K562 (cell line): Measurements from ENCODE around the gene SMC5. TPM values are rescaled to one million over a fixed set of nuclear protein-coding genes. Genes with fewer than 3 reads are reported as not detected.
A peak's percentile ranks its signal among the peaks of the same experiment; 100 is the strongest.

Experiments used
- ATAC-seq: fragments of 200-7000 bp; cut with Tn5 transposase; 3 replicates; pipeline ENCODE4 v1.9.1; 2020; ENCODE audit warnings: moderate library complexity
- BruUV-seq: library from RNA; stranded (reverse); fragments of 400-500 nt; replicated peaks from 2 replicates; lab custom pipeline; 2021; lab: Mats Ljungman, UMichigan
- CTCF ChIA-PET: fragments of 300-600 bp; formaldehyde crosslinking; extraction: SDS; loops from one replicate; lab custom pipeline; 2021; ENCODE audit warnings: low intra/inter-chr PET ratio; lab: Yijun Ruan, JAX
- POLR2A ChIA-PET: fragments of 300-600, 350-650 bp; sonication (Branson Sonifier 250); formaldehyde crosslinking; extraction: SDS; loops from one replicate; lab custom pipeline; 2021; ENCODE audit warnings: antibody characterized with exemption, inconsistent platforms; lab: Yijun Ruan, JAX
- DNase-seq, 4 experiments: peaks; one replicate each; pipeline versions ENCODE4 v3.0.0 to v3.0.0-alpha.2; 2011 to 2018; ENCODE audit warnings: low spot score in 3 of 4, mixed read lengths in 3 of 4; ENCODE audit errors: extremely low read depth in 1 of 4
- FAIRE-seq: peaks from 2 replicates; lab custom pipeline; 2011; peaks lifted over from hg19 to GRCh38; lab: Jason Lieb, UNC
- H2AFZ ChIP-seq: 2 replicates; pipeline ENCODE4 v1.6.0; 2011; ENCODE audit warnings: low read depth, low read length, control low read depth, inconsistent platforms
- H3K27ac ChIP-seq: fragments of 200-600 bp; 3 replicates; pipeline ENCODE4 v1.8.0; 2011; ENCODE audit warnings: low read depth, mild to moderate bottlenecking, control low read depth, inconsistent platforms, low read length, moderate library complexity, mixed read lengths; ENCODE audit errors: extremely low read depth
- H3K27me3 ChIP-seq, 2 experiments: fragments of 300-600 bp in 1 of 2; 2 replicates in 1 of 2; 3 replicates in 1 of 2; pipeline versions ENCODE4 v1.6.0 to v1.8.0; 2011; ENCODE audit warnings: inconsistent platforms in 2 of 2, low read length in 2 of 2, mild to moderate bottlenecking in 1 of 2, mixed read lengths in 1 of 2, moderate library complexity in 1 of 2; ENCODE audit not compliant: control insufficient read depth in 2 of 2, insufficient read depth in 2 of 2
- H3K36me3 ChIP-seq: fragments of 300-600 bp; 3 replicates; pipeline ENCODE4 v1.8.0; 2011; ENCODE audit warnings: mild to moderate bottlenecking, low read length, inconsistent platforms; ENCODE audit not compliant: control insufficient read depth, insufficient read depth
- H3K4me1 ChIP-seq, 2 experiments: fragments of 200-600 bp in 1 of 2; replicated peaks in 1 of 2; 2 replicates in 1 of 2; 3 replicates in 1 of 2; pipeline versions ENCODE4 v1.5.1 to v1.8.0; 2011; ENCODE audit warnings: inconsistent platforms in 2 of 2, low read length in 2 of 2, mild to moderate bottlenecking in 1 of 2, mixed read lengths in 1 of 2, moderate library complexity in 1 of 2; ENCODE audit not compliant: control insufficient read depth in 2 of 2, insufficient read depth in 2 of 2
- H3K4me2 ChIP-seq: 2 replicates; pipeline ENCODE4 v1.6.1; 2011; ENCODE audit warnings: low read length, control low read depth, inconsistent platforms, mixed read lengths; ENCODE audit not compliant: insufficient read depth
- H3K4me3 ChIP-seq: fragments of 200-600 bp; sonication (generic), shearing (Covaris generic); 2 replicates; pipeline ENCODE4 v1.5.1; 2016; ENCODE audit warnings: control low read depth, inconsistent platforms
- H3K79me2 ChIP-seq: fragments of 200-600 bp; 3 replicates; pipeline ENCODE4 v1.8.0; 2011; ENCODE audit warnings: low read length, inconsistent platforms; ENCODE audit not compliant: control insufficient read depth, insufficient read depth
- H3K9ac ChIP-seq, 2 experiments: 2 replicates each; pipeline versions ENCODE4 v1.6.0 to v1.6.1; 2011; ENCODE audit warnings: low read depth in 2 of 2, low read length in 2 of 2, control low read depth in 1 of 2, inconsistent platforms in 1 of 2, mild to moderate bottlenecking in 1 of 2, mixed read lengths in 1 of 2; ENCODE audit not compliant: insufficient read depth in 1 of 2
- H3K9me1 ChIP-seq: one replicate; pipeline ENCODE4 v1.6.0; 2011; ENCODE audit warnings: inconsistent platforms, mild to moderate bottlenecking, low read length, moderate library complexity; ENCODE audit not compliant: control insufficient read depth, insufficient read depth
- H3K9me3 ChIP-seq: replicated peaks from 2 replicates; pipeline ENCODE4 v1.5.1; 2011; ENCODE audit warnings: low read depth, low read length, inconsistent platforms; ENCODE audit not compliant: control insufficient read depth, insufficient read depth
- H4K20me1 ChIP-seq: replicated peaks from 2 replicates; pipeline ENCODE4 v1.6.1; 2011; ENCODE audit warnings: low read length, inconsistent platforms, mixed read lengths; ENCODE audit not compliant: control insufficient read depth, insufficient read depth
- ARID1B ChIP-seq: fragments of 450-650 bp; IDR thresholded peaks from 2 replicates; pipeline ENCODE4 v1.6.1; 2016; ENCODE audit warnings: antibody characterized with exemption, mild to moderate bottlenecking, inconsistent platforms
- BCOR ChIP-seq: fragments of 450-650 bp; IDR thresholded peaks from 2 replicates; pipeline ENCODE4 v1.6.1; 2016
- BRD9 ChIP-seq: fragments of 450-650 bp; IDR thresholded peaks from 2 replicates; pipeline ENCODE4 v1.6.1; 2018; ENCODE audit warnings: low read depth; ENCODE audit not compliant: partially characterized antibody
- ESRRB ChIP-seq: fragments of 250-450 bp; sonication (Bioruptor Pico); IDR thresholded peaks from 2 replicates; pipeline ENCODE4 v1.5.0; 2020; ENCODE audit warnings: mild to moderate bottlenecking, moderate library complexity, borderline replicate concordance
- ETV5 ChIP-seq: sonication (generic); formaldehyde crosslinking; IDR thresholded peaks from 2 replicates; pipeline ENCODE4 v1.4.0; 2020; ENCODE audit warnings: low read depth, mild to moderate bottlenecking, missing genetic modification reagents
- HOXB6 ChIP-seq: fragments of 250-450 bp; sonication (Bioruptor Pico); IDR thresholded peaks from 2 replicates; pipeline ENCODE4 v1.5.1; 2022; ENCODE audit warnings: mild to moderate bottlenecking, borderline replicate concordance
- NBN ChIP-seq: fragments of 450-650 bp; IDR thresholded peaks from 2 replicates; pipeline ENCODE4 v1.6.1; 2016; ENCODE audit warnings: low read depth, mild to moderate bottlenecking
- NCOR1 ChIP-seq: fragments of 450-650 bp; IDR thresholded peaks from 2 replicates; pipeline ENCODE4 v1.6.1; 2016; ENCODE audit warnings: mild to moderate bottlenecking, moderate library complexity
- NFRKB ChIP-seq: fragments of 450-650 bp; IDR thresholded peaks from 2 replicates; pipeline ENCODE4 v1.6.1; 2016; ENCODE audit warnings: low read depth
- NKRF ChIP-seq: fragments of 450-650 bp; IDR thresholded peaks from 2 replicates; pipeline ENCODE4 v1.6.1; 2016; ENCODE audit warnings: borderline replicate concordance
- NUFIP1 ChIP-seq: fragments of 450-650 bp; IDR thresholded peaks from 2 replicates; pipeline ENCODE4 v1.6.1; 2018; ENCODE audit not compliant: partially characterized antibody
- RFX1 ChIP-seq: fragments of 450-650 bp; IDR thresholded peaks from 2 replicates; pipeline ENCODE4 v1.6.1; 2016; ENCODE audit warnings: mild to moderate bottlenecking, moderate library complexity
- YBX1 ChIP-seq: fragments of 450-650 bp; IDR thresholded peaks from 2 replicates; pipeline ENCODE4 v1.7.1; 2016; ENCODE audit warnings: mild to moderate bottlenecking
- ZNF143 ChIP-seq: sonication (generic); formaldehyde crosslinking; IDR thresholded peaks from 2 replicates; pipeline ENCODE4 v1.9.0; 2022; ENCODE audit warnings: mild to moderate bottlenecking, missing genetic modification reagents
- ZNF224 ChIP-seq: sonication (generic); formaldehyde crosslinking; IDR thresholded peaks from 2 replicates; pipeline ENCODE4 v1.8.0; 2022; ENCODE audit warnings: mild to moderate bottlenecking, missing genetic modification reagents
- ZNF507 ChIP-seq: conservative IDR thresholded peaks from 2 replicates; pipeline ENCODE4 v1.6.1; 2017; ENCODE audit warnings: missing genetic modification characterization, missing compliant biosample characterization
- WGBS: fragments of 100-300 bp; shearing (Covaris generic); methylation state at CpG from one replicate; pipeline ENCODE4 v1.1.6; 2016; ENCODE audit warnings: low coverage, mixed read lengths; ENCODE audit not compliant: insufficient coverage; ENCODE audit errors: missing lambda C conversion rate; 5-methylcytosine and 5-hydroxymethylcytosine counted together
- in situ Hi-C: fragments of 300-500 bp; cut with MboI; formaldehyde crosslinking; loops from 4 replicates; pipeline ENCODE4 v1.15.0; 2018; ENCODE audit warnings: inconsistent platforms, mixed read lengths
- intact Hi-C: fragments of 100-400 bp; cut with micrococcal nuclease; formaldehyde crosslinking; loops from 2 replicates; pipeline ENCODE4 v1.14.2; 2022
- polyA plus RNA-seq, 8 experiments: library from polyadenylated mRNA; depleted of rRNA in 4 of 8; stranded (reverse) in 5 of 8; unstranded in 3 of 8; fragments of >200 nt; fragmentation: Nextera tagmentation in 2 of 8; fragmentation: Illumina TruSeq in 1 of 8; extraction: Ambion mirVana in 2 of 8; extraction: Trizol in 1 of 8; gene quantifications; 2 replicates each; pipeline versions ENCODE4 v1.2.1 to v1.2.3, GENCODE V29; 2011 to 2014; ENCODE audit warnings: inconsistent platforms in 1 of 8, missing spikeins in 1 of 8
- total RNA-seq, 7 experiments: library from RNA; depleted of rRNA in 6 of 7; stranded (reverse); fragments of >200 nt in 6 of 7; fragmentation: Illumina TruSeq in 2 of 7; extraction: Trizol in 2 of 7; gene quantifications; 2 replicates each; pipeline versions ENCODE4 v1.2.1 to v1.2.3, GENCODE V29; 2011 to 2021; ENCODE audit warnings: low replicate concordance in 1 of 7
- TF ChIP-seq, protein P1 (sequence below): sonication (generic); formaldehyde crosslinking; IDR thresholded peaks from 2 replicates; pipeline ENCODE4 v1.8.0; 2022; ENCODE audit warnings: mild to moderate bottlenecking, missing genetic modification reagents

Gene SMC5
- total and polyA plus RNA-seq, 9 of the 15 experiments (the other 6 are each of a cell fraction or from before 2014, with no cell fraction given), result 3.5 to 43.2 (median 21.4) TPM

- ATAC-seq (no peak), FAIRE-seq (no peak), DNase-seq (no peak)
- intact Hi-C loops, result no loop called here
- Histone ChIP-seq H3K36me3 (peaks cover 20% of the 10 kb centered on the region; the same call in 1 of the 3 replicates), H3K27ac (no peak overlapping the region), H3K27me3 (no peaks in the 10 kb centered on the region), H3K79me2 (peaks cover 17% of the 10 kb centered on the region), H3K4me2 (no peak overlapping the region), H2AFZ (no peak overlapping the region), H3K9me3 (no peaks in the 10 kb centered on the region), H3K4me1 (no peaks in the 10 kb centered on the region; a peak in 1 of 5 replicates), H3K9me1 (no peaks in the 10 kb centered on the region), H3K4me3 (no peak overlapping the region), H4K20me1 (peaks cover 13% of the 10 kb centered on the region), H3K9ac (no peak overlapping the region)
- CTCF ChIA-PET, result no interaction called here
- BruUV-seq, result no TSS peak
- TF ChIP-seq RFX1, result peak; percentile 68
- TF ChIP-seq ZNF224 (CRISPR knock-in tag), result no peak
- no peak for TF ChIP-seq ARID1B
- WGBS, result 50% methylated on average over 3 of the region's 3 CpGs
- in situ Hi-C loops, result no loop called here
- POLR2A ChIA-PET, result interaction anchor here (0.7 to 0.9 kb wide), 2 partner anchors 9 to 17 kb away, joined by 3 to 4 read pairs; no protein-coding TSS in a partner anchor
These were observed 126.6 kb downstream of the SMC5 start for GRCh38 chr9:70385426-70385825.

- no peak overlapping the region for H3K27ac ChIP-seq
- WGBS, result 87% methylated on average over 11 of the region's 23 CpGs
- ATAC-seq (no peak), DNase-seq (no peak), FAIRE-seq (no peak)
- peaks cover 20% of the 10 kb centered on the region; the same call in 1 of the 3 replicates for H3K36me3 ChIP-seq
- H3K4me2 ChIP-seq, result no peak overlapping the region
- ChIA-PET POLR2A (interaction anchor here (1.3 kb wide), 1 partner anchor 16 kb away, joined by 4 read pairs; no protein-coding TSS in a partner anchor), CTCF (no interaction called here)
- intact Hi-C loops (no loop called here), in situ Hi-C loops (no loop called here)
- peaks cover 40% of the 10 kb centered on the region for H3K79me2 ChIP-seq
- H3K9me1 ChIP-seq, result no peaks in the 10 kb centered on the region
- no peaks in the 10 kb centered on the region for H3K27me3 ChIP-seq
- no peak overlapping the region for H3K4me3 ChIP-seq
- no peaks in the 10 kb centered on the region for H3K9me3 ChIP-seq
- no peaks in the 10 kb centered on the region; a peak in 1 of 5 replicates for H3K4me1 ChIP-seq
- H4K20me1 ChIP-seq, result peaks cover 22% of the 10 kb centered on the region
- BruUV-seq, result no TSS peak
- no peak overlapping the region for H3K9ac ChIP-seq
- no peak overlapping the region for H2AFZ ChIP-seq
- no peak for TF ChIP-seq BCOR
- TF ChIP-seq, protein P1, sequence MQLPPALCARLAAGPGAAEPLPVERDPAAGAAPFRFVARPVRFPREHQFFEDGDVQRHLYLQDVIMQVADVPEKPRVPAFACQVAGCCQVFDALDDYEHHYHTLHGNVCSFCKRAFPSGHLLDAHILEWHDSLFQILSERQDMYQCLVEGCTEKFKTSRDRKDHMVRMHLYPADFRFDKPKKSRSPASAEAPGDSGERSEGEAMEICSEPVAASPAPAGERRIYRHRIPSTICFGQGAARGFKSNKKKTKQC, result no peak
- TF ChIP-seq ZNF143 (CRISPR knock-in tag), result no peak
- no peak for TF ChIP-seq NCOR1
- no peak for TF ChIP-seq ESRRB (CRISPR knock-in tag)
- TF ChIP-seq HOXB6 (CRISPR knock-in tag), result no peak
- no peak for TF ChIP-seq NUFIP1
- TF ChIP-seq NKRF, result no peak
- TF ChIP-seq BRD9, result no peak
- no peak for TF ChIP-seq YBX1
- TF ChIP-seq ZNF507 (tag), result no peak
- no peak for TF ChIP-seq ETV5 (CRISPR knock-in tag)
- no peak for TF ChIP-seq NBN
- TF ChIP-seq NFRKB, result no peak
These were observed 128.9 kb downstream of the SMC5 start for GRCh38 chr9:70387663-70388062.
